ENCODE results near the gene SMIM7.

DNA sequence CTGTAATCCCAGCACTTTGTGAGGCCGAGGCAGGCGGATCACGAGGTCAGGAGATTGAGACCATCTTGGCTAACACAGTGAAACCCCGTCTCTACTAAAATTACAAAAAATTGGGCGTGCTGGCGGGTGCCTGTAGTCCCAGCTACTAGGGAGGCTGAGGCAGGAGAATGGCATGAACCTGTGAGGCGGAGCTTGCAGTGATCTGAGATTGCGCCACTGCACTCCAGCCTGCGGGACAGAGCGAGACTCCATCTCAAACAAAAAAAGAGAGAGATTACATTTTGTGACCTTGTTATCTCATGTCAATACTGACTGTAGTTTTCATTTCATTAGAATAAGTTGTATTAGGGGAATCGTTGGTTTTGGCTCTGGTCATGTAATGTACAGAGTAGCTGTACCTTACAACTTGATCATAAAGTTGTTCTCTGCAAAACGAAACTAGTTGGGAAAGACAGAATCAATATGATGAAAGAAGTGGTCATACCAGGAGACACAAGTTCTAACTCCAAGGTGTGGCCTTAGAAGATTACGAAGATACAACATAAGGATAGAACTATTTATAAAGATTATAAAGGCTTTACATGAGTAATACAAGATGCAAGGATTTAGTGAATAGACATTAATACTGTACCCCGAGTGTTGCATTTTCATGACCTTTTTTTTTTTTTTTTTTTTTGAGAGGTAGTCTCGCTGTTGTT is 16.3 kb upstream of the SMIM7 start:
- TF ChIP-seq, protein P1, sequence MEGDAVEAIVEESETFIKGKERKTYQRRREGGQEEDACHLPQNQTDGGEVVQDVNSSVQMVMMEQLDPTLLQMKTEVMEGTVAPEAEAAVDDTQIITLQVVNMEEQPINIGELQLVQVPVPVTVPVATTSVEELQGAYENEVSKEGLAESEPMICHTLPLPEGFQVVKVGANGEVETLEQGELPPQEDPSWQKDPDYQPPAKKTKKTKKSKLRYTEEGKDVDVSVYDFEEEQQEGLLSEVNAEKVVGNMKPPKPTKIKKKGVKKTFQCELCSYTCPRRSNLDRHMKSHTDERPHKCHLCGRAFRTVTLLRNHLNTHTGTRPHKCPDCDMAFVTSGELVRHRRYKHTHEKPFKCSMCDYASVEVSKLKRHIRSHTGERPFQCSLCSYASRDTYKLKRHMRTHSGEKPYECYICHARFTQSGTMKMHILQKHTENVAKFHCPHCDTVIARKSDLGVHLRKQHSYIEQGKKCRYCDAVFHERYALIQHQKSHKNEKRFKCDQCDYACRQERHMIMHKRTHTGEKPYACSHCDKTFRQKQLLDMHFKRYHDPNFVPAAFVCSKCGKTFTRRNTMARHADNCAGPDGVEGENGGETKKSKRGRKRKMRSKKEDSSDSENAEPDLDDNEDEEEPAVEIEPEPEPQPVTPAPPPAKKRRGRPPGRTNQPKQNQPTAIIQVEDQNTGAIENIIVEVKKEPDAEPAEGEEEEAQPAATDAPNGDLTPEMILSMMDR (IDR thresholded peaks at IDR 0.05) = no peak
- TF ChIP-seq POLR2AphosphoS5 (IDR thresholded peaks at IDR 0.05) (no peak), POLR2A (IDR thresholded peaks at IDR 0.05) (no peak)
